ENCODE results near the gene ADGRG3. TPM values are rescaled to one million over a fixed set of nuclear protein-coding genes. Genes with fewer than 3 reads are reported as not detected.

ADGRG3 gene
- polyA plus RNA-seq, 1 donor (not counting 4 experiments of a cell fraction or from before 2014, with no cell fraction given), result not detected

DNA sequence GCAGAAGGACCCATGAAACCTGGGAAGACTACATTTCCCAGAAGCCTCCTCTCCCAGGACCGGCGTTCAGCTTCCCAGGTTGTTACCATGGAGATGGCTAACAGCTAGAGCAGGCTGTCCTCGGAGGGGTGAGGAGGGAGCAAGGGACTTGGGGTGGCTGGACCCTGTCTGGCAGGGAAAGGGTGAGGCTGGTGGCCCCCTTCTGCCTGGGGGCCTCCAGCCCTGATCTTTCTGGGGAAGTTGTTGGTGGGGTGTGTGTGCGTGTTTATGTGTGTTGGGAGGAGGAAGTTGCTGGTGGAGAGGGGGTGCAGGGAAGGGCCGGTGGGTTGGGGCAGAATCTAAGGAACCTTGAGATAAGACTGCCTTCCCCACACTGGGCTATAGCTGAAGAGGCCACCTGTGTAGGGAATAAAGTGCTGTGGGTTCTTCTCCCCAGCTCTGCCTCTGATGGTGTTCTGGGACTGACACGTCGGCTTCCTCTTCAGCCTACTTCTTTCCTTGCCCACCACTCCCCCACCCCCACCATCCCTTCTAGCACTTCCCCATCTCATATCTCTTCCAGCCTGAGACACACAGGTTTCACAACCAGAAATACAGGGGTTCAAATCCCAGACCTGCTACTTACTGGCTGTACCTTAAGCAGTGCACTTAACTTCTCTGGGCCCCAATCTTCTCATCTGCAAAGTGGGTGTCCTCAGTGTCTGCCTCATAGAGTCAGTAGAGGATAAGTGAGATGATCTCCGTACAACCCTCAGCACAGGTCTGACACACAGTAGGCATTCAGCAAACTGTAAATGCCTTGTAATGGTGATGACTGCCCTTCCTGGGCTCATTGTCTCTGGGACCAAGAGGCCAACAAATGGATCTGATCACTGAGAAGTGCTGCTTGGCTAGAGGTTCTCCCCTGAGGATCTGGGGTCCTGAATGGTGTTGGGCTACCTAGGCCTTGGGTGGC lies 26.9 kb downstream of the ADGRG3 start, which contains the start of gene DRC7:
Gene DRC7 (plus strand): TSS at position 82 of the 955 bp plus-strand sequence. CDS start 3,144 bp downstream, outside the sequence.
- H3K79me2 ChIP-seq (ENCODE audit: control insufficient read depth, insufficient read depth, low read length), result no peaks in the 10 kb centered on the region
- FAIRE-seq (no peak), DNase-seq (ENCODE audit: low read depth, low spot score) (no peak)
- H3K4me1 ChIP-seq (ENCODE audit: control insufficient read depth, extremely low read depth, insufficient read depth, low read length), result no peaks in the 10 kb centered on the region
- no peaks in the 10 kb centered on the region for H3K36me3 ChIP-seq (ENCODE audit: control insufficient read depth in 2 of 2, extremely low read depth in 1 of 2, insufficient read depth in 2 of 2, low read length in 2 of 2)
- no peaks in the 10 kb centered on the region for H3K9me1 ChIP-seq (ENCODE audit: control insufficient read depth, extremely low read depth, insufficient read depth, low read length)
- TF ChIP-seq EZH2 (IDR thresholded peaks at IDR 0.05; ENCODE audit: low read length), result no peak
- TF ChIP-seq, protein P1, sequence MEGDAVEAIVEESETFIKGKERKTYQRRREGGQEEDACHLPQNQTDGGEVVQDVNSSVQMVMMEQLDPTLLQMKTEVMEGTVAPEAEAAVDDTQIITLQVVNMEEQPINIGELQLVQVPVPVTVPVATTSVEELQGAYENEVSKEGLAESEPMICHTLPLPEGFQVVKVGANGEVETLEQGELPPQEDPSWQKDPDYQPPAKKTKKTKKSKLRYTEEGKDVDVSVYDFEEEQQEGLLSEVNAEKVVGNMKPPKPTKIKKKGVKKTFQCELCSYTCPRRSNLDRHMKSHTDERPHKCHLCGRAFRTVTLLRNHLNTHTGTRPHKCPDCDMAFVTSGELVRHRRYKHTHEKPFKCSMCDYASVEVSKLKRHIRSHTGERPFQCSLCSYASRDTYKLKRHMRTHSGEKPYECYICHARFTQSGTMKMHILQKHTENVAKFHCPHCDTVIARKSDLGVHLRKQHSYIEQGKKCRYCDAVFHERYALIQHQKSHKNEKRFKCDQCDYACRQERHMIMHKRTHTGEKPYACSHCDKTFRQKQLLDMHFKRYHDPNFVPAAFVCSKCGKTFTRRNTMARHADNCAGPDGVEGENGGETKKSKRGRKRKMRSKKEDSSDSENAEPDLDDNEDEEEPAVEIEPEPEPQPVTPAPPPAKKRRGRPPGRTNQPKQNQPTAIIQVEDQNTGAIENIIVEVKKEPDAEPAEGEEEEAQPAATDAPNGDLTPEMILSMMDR (optimal IDR thresholded peaks at IDR 0.05 in 1 of 3, IDR thresholded peaks at IDR 0.05 in 1 of 3, conservative IDR thresholded peaks at IDR 0.05 in 1 of 3; ENCODE audit: extremely low read depth in 1 of 3, insufficient read depth in 2 of 3, low read length in 3 of 3), result no peak
- no peaks in the 10 kb centered on the region for H3K9me3 ChIP-seq (ENCODE audit: control insufficient read depth, low read depth, low read length)
- no peak within 1 kb of the TSS for H3K4me3 ChIP-seq (ENCODE audit: control insufficient read depth in 2 of 3, extremely low read depth in 1 of 3, insufficient read depth in 2 of 3, low read depth in 1 of 3, low read length in 3 of 3)
- H3K9ac ChIP-seq (ENCODE audit: control insufficient read depth, extremely low read depth, insufficient read depth, low read length), result no peak within 1 kb of the TSS
- dilution Hi-C loops (cut with MboI; ENCODE audit: extremely low pct_ligation_motif_present, low sequenced_read_pairs), result no loop called here
- no peaks in the 10 kb centered on the region for H4K20me1 ChIP-seq (ENCODE audit: control insufficient read depth, extremely low read depth, insufficient read depth, low read length)
- no peak within 1 kb of the TSS for H3K4me2 ChIP-seq (ENCODE audit: control insufficient read depth, extremely low read depth, insufficient read depth, low read depth, low read length)
- no peak within 1 kb of the TSS for H2AFZ ChIP-seq (ENCODE audit: control insufficient read depth, low read length)
- no peaks in the 10 kb centered on the region for H3K27me3 ChIP-seq (ENCODE audit: control insufficient read depth, extremely low read depth, insufficient read depth, low read length)
- no peak within 1 kb of the TSS for H3K27ac ChIP-seq (ENCODE audit: control insufficient read depth, insufficient read depth, low read length)

DNA sequence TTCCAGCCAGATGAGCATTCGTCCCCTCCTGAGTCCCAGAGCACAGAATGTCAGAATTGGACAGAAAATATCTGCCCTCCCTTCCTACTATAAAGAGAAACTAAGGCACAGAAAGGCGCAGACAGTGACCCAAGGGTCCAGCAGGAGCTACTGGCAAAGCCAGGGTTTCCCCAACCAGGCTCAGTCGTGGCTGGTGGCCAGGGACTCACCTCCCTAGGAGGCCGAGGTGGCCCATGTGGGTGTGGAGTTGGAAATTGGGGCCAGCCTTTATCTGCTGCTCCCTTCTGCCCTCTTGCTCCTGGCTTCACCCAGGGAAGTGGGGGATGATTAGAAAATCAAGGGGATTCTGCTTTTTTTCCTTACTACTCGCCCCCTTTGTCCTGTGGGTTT lies 27.6 kb downstream of the ADGRG3 start:
- Histone ChIP-seq H3K4me2 (ENCODE audit: control insufficient read depth, extremely low read depth, insufficient read depth, low read depth, low read length) (no peak overlapping the region), H3K9ac (ENCODE audit: control insufficient read depth, extremely low read depth, insufficient read depth, low read length) (no peak overlapping the region), H3K9me1 (ENCODE audit: control insufficient read depth, extremely low read depth, insufficient read depth, low read length) (no peaks in the 10 kb centered on the region), H4K20me1 (ENCODE audit: control insufficient read depth, extremely low read depth, insufficient read depth, low read length) (no peaks in the 10 kb centered on the region), H3K27me3 (ENCODE audit: control insufficient read depth, extremely low read depth, insufficient read depth, low read length) (no peaks in the 10 kb centered on the region), H3K36me3 (ENCODE audit: control insufficient read depth in 2 of 2, extremely low read depth in 1 of 2, insufficient read depth in 2 of 2, low read length in 2 of 2) (no peaks in the 10 kb centered on the region), H3K9me3 (ENCODE audit: control insufficient read depth, low read depth, low read length) (no peaks in the 10 kb centered on the region), H3K4me3 (ENCODE audit: control insufficient read depth in 2 of 3, extremely low read depth in 1 of 3, insufficient read depth in 2 of 3, low read depth in 1 of 3, low read length in 3 of 3) (no peak overlapping the region), H3K4me1 (ENCODE audit: control insufficient read depth, extremely low read depth, insufficient read depth, low read length) (no peaks in the 10 kb centered on the region), H2AFZ (ENCODE audit: control insufficient read depth, low read length) (no peak overlapping the region), H3K79me2 (ENCODE audit: control insufficient read depth, insufficient read depth, low read length) (no peaks in the 10 kb centered on the region), H3K27ac (ENCODE audit: control insufficient read depth, insufficient read depth, low read length) (no peak overlapping the region)
- DNase-seq (ENCODE audit: low read depth, low spot score) (no peak), FAIRE-seq (no peak)
- TF ChIP-seq, protein P1 (optimal IDR thresholded peaks at IDR 0.05 in 1 of 3, IDR thresholded peaks at IDR 0.05 in 1 of 3, conservative IDR thresholded peaks at IDR 0.05 in 1 of 3; ENCODE audit: extremely low read depth in 1 of 3, insufficient read depth in 2 of 3, low read length in 3 of 3), result no peak
- TF ChIP-seq EZH2 (IDR thresholded peaks at IDR 0.05; ENCODE audit: low read length), result no peak
- dilution Hi-C loops (cut with MboI; ENCODE audit: extremely low pct_ligation_motif_present, low sequenced_read_pairs), result no loop called here
